HepG2 (cell line): Measurements from ENCODE around the gene MBLAC1. TPM values are rescaled to one million over a fixed set of nuclear protein-coding genes. Genes with fewer than 3 reads are reported as not detected.
A peak's percentile ranks its signal among the peaks of the same experiment; 100 is the strongest.

Experiments used
- DNMT1 ChIP-seq: sonication (generic); formaldehyde crosslinking; IDR thresholded peaks from 2 replicates; pipeline ENCODE4 v1.5.1; 2020; ENCODE audit warnings: mild to moderate bottlenecking, missing genetic modification reagents
- RELA ChIP-seq: sonication (generic); formaldehyde crosslinking; IDR thresholded peaks from 2 replicates; pipeline ENCODE4 v1.4.0; 2020; ENCODE audit warnings: missing genetic modification reagents
- SOX5 ChIP-seq: IDR thresholded peaks from 2 replicates; pipeline ENCODE4 v1.6.1; 2016; ENCODE audit warnings: borderline replicate concordance
- TCF7L2 ChIP-seq: IDR thresholded peaks from 2 replicates; pipeline ENCODE4 v1.6.1; 2011; ENCODE audit warnings: mild to moderate bottlenecking, low read depth, low read length, moderate library complexity
- THAP11 ChIP-seq: IDR thresholded peaks from 2 replicates; pipeline ENCODE4 v1.6.1; 2016; ENCODE audit warnings: missing biosample characterization, missing genetic modification reagents
- ZEB1 ChIP-seq: IDR thresholded peaks from 2 replicates; pipeline ENCODE4 v1.6.1; 2012; ENCODE audit warnings: mild to moderate bottlenecking, low read depth, inconsistent platforms; ENCODE audit not compliant: insufficient replicate concordance
- ZNF441 ChIP-seq: sonication (generic); formaldehyde crosslinking; IDR thresholded peaks from 2 replicates; pipeline ENCODE4 v1.7.0; 2021; ENCODE audit warnings: missing genetic modification reagents, borderline replicate concordance
- ZNF781 ChIP-seq: sonication (generic); formaldehyde crosslinking; IDR thresholded peaks from 2 replicates; pipeline ENCODE4 v1.5.1; 2020; ENCODE audit warnings: borderline replicate concordance, mild to moderate bottlenecking, missing genetic modification reagents; ENCODE audit errors: not compliant biosample characterization
- polyA plus RNA-seq, 8 experiments: library from polyadenylated mRNA; depleted of rRNA in 3 of 8; stranded (reverse) in 7 of 8; unstranded in 1 of 8; fragments of >200 nt; fragmentation: Illumina TruSeq in 4 of 8; extraction: Trizol in 4 of 8; gene quantifications; 2 replicates each; pipeline versions ENCODE4 v1.2.1 to v1.2.3, GENCODE V29; 2011 to 2016; ENCODE audit warnings: low read depth in 4 of 8, missing spikeins in 1 of 8, mixed read lengths in 1 of 8; ENCODE audit not compliant: insufficient read depth in 1 of 8
- total RNA-seq, 5 experiments: library from RNA; depleted of rRNA; stranded (reverse); fragments of >200 nt; fragmentation: Illumina TruSeq; extraction: Trizol; gene quantifications; 2 replicates each; pipeline ENCODE4 v1.2.3, GENCODE V29; 2016; ENCODE audit warnings: low read depth in 1 of 5
- TF ChIP-seq, protein P1 (sequence below): IDR thresholded peaks from 2 replicates; pipeline ENCODE4 v1.6.1; 2012; ENCODE audit warnings: inconsistent platforms
- TF ChIP-seq, protein P2 (sequence below): sonication (generic); formaldehyde crosslinking; IDR thresholded peaks from 2 replicates; pipeline ENCODE4 v1.8.1; 2023; ENCODE audit warnings: missing genetic modification reagents, inconsistent platforms, borderline replicate concordance
- TF ChIP-seq, protein P3 (sequence below): sonication (generic); formaldehyde crosslinking; IDR thresholded peaks from 2 replicates; pipeline ENCODE4 v1.9.0; 2021; ENCODE audit warnings: missing genetic modification reagents, mild to moderate bottlenecking, borderline replicate concordance
- TF ChIP-seq, protein P4 (sequence below): sonication (generic); formaldehyde crosslinking; IDR thresholded peaks from 2 replicates; pipeline ENCODE4 v1.4.0; 2020; ENCODE audit warnings: missing genetic modification reagents
- TF ChIP-seq, protein P5 (sequence below): sonication (generic); formaldehyde crosslinking; IDR thresholded peaks from 2 replicates; pipeline ENCODE4 v1.4.0; 2020; ENCODE audit warnings: missing genetic modification reagents, borderline replicate concordance
- TF ChIP-seq, protein P6 (sequence below): sonication (generic); formaldehyde crosslinking; IDR thresholded peaks from 2 replicates; pipeline ENCODE4 v1.5.0; 2020; ENCODE audit warnings: missing genetic modification reagents

The MBLAC1 gene
- total and polyA plus RNA-seq, 2 of the 13 experiments (the other 11 are each of a cell fraction or from before 2014, with no cell fraction given) = 0.79 to 2.1 TPM

DNA sequence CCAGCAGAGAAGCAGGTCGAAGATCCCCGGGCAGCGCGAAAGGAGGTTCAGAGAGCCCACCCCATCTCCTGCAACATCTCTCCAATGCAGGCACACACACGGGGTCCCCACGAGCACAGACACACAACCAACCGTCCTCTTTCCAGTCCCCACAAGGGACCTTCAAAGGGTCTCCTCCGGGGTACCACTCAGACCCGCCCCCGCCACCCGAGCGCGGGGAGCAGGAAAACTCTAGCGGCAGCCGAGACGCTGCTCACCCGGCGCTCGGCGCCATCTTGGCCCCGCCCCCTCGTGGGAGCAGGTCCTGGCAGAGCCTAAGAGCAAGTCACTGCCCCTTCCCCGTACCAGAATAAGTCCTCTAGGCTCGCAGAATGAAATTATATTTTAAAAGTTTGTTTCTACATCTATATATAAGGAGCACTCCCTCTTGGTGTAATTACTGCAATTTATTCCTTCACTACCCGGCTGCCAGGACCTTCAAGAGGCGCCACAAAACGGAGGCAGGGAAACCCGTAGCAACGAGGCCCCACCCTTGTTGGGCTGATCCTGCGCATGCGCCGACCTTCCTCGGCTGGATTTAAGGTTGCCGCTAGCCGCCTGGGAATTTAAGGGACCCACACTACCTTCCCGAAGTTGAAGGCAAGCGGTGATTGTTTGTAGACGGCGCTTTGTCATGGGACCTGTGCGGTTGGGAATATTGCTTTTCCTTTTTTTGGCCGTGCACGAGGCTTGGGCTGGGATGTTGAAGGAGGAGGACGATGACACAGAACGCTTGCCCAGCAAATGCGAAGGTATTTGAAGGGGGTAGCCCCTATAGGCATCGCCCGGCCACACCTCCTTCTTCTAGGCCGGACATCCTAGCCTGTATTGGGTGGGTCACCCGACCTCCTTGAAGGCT lies 7.4 kb upstream of the MBLAC1 start, which contains the start of the genes CNPY4 and TAF6 (continued):
- TF ChIP-seq, protein P1, sequence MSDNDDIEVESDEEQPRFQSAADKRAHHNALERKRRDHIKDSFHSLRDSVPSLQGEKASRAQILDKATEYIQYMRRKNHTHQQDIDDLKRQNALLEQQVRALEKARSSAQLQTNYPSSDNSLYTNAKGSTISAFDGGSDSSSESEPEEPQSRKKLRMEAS = peak; percentile 28
- TF ChIP-seq, protein P2, sequence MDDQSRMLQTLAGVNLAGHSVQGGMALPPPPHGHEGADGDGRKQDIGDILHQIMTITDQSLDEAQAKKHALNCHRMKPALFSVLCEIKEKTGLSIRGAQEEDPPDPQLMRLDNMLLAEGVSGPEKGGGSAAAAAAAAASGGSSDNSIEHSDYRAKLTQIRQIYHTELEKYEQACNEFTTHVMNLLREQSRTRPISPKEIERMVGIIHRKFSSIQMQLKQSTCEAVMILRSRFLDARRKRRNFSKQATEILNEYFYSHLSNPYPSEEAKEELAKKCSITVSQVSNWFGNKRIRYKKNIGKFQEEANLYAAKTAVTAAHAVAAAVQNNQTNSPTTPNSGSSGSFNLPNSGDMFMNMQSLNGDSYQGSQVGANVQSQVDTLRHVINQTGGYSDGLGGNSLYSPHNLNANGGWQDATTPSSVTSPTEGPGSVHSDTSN (CRISPR knock-in tag) = peak; percentile 76; the same call in 1 of the 2 replicates
- TF ChIP-seq TCF7L2 (no peak), ZNF441 (CRISPR knock-in tag) (peak; percentile 100), ZNF781 (CRISPR knock-in tag) (no peak), THAP11 (CRISPR knock-in tag) (peak; percentile 48; the same call in 1 of the 2 replicates), DNMT1 (no peak), ZEB1 (no peak), RELA (CRISPR knock-in tag) (no peak), SOX5 (CRISPR knock-in tag) (no peak; the same call in 1 of the 2 replicates)
- TF ChIP-seq, protein P3, sequence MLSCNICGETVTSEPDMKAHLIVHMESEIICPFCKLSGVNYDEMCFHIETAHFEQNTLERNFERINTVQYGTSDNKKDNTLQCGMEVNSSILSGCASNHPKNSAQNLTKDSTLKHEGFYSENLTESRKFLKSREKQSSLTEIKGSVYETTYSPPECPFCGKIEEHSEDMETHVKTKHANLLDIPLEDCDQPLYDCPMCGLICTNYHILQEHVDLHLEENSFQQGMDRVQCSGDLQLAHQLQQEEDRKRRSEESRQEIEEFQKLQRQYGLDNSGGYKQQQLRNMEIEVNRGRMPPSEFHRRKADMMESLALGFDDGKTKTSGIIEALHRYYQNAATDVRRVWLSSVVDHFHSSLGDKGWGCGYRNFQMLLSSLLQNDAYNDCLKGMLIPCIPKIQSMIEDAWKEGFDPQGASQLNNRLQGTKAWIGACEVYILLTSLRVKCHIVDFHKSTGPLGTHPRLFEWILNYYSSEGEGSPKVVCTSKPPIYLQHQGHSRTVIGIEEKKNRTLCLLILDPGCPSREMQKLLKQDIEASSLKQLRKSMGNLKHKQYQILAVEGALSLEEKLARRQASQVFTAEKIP (CRISPR knock-in tag) = no peak
- TF ChIP-seq, protein P4, sequence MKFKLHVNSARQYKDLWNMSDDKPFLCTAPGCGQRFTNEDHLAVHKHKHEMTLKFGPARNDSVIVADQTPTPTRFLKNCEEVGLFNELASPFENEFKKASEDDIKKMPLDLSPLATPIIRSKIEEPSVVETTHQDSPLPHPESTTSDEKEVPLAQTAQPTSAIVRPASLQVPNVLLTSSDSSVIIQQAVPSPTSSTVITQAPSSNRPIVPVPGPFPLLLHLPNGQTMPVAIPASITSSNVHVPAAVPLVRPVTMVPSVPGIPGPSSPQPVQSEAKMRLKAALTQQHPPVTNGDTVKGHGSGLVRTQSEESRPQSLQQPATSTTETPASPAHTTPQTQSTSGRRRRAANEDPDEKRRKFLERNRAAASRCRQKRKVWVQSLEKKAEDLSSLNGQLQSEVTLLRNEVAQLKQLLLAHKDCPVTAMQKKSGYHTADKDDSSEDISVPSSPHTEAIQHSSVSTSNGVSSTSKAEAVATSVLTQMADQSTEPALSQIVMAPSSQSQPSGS (CRISPR knock-in tag) = peak; percentile 63
- TF ChIP-seq, protein P5, sequence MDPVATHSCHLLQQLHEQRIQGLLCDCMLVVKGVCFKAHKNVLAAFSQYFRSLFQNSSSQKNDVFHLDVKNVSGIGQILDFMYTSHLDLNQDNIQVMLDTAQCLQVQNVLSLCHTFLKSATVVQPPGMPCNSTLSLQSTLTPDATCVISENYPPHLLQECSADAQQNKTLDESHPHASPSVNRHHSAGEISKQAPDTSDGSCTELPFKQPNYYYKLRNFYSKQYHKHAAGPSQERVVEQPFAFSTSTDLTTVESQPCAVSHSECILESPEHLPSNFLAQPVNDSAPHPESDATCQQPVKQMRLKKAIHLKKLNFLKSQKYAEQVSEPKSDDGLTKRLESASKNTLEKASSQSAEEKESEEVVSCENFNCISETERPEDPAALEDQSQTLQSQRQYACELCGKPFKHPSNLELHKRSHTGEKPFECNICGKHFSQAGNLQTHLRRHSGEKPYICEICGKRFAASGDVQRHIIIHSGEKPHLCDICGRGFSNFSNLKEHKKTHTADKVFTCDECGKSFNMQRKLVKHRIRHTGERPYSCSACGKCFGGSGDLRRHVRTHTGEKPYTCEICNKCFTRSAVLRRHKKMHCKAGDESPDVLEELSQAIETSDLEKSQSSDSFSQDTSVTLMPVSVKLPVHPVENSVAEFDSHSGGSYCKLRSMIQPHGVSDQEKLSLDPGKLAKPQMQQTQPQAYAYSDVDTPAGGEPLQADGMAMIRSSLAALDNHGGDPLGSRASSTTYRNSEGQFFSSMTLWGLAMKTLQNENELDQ (CRISPR knock-in tag) = no peak
- TF ChIP-seq, protein P6, sequence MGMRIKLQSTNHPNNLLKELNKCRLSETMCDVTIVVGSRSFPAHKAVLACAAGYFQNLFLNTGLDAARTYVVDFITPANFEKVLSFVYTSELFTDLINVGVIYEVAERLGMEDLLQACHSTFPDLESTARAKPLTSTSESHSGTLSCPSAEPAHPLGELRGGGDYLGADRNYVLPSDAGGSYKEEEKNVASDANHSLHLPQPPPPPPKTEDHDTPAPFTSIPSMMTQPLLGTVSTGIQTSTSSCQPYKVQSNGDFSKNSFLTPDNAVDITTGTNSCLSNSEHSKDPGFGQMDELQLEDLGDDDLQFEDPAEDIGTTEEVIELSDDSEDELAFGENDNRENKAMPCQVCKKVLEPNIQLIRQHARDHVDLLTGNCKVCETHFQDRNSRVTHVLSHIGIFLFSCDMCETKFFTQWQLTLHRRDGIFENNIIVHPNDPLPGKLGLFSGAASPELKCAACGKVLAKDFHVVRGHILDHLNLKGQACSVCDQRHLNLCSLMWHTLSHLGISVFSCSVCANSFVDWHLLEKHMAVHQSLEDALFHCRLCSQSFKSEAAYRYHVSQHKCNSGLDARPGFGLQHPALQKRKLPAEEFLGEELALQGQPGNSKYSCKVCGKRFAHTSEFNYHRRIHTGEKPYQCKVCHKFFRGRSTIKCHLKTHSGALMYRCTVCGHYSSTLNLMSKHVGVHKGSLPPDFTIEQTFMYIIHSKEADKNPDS = no peak
